Coronary artery (tissue), 2 donors: ENCODE results near the gene SKA2.

ENCODE experiments used
- DNase-seq: peaks from one replicate; pipeline ENCODE4 v3.0.0-alpha.2; 2017; ENCODE audit warnings: low spot score
- H3K27ac ChIP-seq, 2 donors: fragments of 200-600 bp; sonication (generic); one replicate each; pipeline ENCODE4 v1.5.1; 2016 to 2019
- H3K4me3 ChIP-seq: fragments of 200-600 bp; sonication (generic); 2 replicates; pipeline ENCODE4 v1.5.1; 2016; ENCODE audit warnings: mild to moderate bottlenecking, moderate library complexity
- TF ChIP-seq, protein P1 (sequence below): fragments of 200-600 bp; sonication (generic); IDR thresholded peaks from one replicate; pipeline ENCODE4 v1.5.1; 2019; ENCODE audit warnings: antibody characterized with exemption

SKA2 gene, protein sequence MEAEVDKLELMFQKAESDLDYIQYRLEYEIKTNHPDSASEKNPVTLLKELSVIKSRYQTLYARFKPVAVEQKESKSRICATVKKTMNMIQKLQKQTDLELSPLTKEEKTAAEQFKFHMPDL

DNA sequence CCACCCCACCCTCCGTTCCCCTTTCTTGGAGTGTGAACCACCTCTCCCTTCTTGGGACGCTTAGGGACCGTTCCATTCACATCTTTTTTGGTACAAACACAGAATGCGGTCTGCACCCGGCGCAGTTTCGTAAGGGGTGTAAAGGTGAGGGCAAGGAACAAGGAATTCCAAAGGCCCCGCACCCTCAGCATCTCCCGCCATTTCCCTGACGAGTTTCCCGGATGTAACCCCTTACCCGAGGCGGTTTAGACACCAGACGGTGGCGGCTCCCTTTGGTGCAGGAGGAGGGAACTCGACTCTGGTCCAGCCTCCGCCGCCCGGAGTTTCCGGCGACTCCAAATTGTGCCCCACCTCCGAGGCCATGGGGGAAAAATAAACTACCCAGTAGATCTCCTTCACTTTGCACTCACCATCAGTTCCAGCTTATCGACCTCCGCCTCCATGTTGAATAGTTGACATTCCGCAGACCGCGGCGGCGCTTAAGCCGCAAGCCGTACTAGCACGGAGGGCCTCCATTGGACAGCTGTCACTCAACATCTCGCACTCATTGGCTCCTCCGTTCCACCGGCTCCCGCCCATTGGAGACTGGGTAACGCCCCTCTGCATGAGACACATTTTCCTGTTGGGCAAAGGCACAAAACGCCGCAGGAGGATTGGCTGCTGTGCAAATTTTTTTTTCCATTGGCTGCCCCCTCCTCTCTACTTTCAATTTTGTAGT lies at the start of gene SKA2:
Gene SKA2, minus strand, starts transcription at position 466 of the 718 bp plus-strand sequence. Its CDS starts 23 bp downstream, at position 443.
- TF ChIP-seq, protein P1, sequence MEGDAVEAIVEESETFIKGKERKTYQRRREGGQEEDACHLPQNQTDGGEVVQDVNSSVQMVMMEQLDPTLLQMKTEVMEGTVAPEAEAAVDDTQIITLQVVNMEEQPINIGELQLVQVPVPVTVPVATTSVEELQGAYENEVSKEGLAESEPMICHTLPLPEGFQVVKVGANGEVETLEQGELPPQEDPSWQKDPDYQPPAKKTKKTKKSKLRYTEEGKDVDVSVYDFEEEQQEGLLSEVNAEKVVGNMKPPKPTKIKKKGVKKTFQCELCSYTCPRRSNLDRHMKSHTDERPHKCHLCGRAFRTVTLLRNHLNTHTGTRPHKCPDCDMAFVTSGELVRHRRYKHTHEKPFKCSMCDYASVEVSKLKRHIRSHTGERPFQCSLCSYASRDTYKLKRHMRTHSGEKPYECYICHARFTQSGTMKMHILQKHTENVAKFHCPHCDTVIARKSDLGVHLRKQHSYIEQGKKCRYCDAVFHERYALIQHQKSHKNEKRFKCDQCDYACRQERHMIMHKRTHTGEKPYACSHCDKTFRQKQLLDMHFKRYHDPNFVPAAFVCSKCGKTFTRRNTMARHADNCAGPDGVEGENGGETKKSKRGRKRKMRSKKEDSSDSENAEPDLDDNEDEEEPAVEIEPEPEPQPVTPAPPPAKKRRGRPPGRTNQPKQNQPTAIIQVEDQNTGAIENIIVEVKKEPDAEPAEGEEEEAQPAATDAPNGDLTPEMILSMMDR, result no peak
- peak within 1 kb of the TSS; percentile 59 to 83 for H3K27ac ChIP-seq
- peak; percentile 99 for DNase-seq
- peak within 1 kb of the TSS; percentile 85 for H3K4me3 ChIP-seq

DNA sequence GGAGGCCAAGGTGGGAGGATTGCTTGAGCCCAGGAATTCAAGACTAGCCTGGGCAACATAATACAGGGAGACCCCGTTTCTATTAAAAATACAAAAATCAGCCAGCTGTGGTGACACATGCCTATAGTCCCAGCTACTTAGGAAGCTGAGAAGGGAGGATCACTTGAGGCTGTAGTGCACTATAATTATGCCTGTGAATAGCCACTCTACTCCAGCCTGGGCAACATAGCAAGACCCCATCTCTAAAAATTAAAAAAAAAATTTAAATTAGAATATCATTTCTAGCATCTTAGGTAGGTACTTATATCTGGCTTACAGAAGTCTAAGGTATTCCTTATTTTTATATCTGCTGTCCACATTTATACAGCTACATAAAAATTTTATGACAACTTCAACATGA lies 47.3 kb upstream of the SKA2 start:
- no peak for DNase-seq
- H3K4me3 ChIP-seq, result no peak overlapping the region
- TF ChIP-seq, protein P1, result no peak
- no peak overlapping the region for H3K27ac ChIP-seq

DNA sequence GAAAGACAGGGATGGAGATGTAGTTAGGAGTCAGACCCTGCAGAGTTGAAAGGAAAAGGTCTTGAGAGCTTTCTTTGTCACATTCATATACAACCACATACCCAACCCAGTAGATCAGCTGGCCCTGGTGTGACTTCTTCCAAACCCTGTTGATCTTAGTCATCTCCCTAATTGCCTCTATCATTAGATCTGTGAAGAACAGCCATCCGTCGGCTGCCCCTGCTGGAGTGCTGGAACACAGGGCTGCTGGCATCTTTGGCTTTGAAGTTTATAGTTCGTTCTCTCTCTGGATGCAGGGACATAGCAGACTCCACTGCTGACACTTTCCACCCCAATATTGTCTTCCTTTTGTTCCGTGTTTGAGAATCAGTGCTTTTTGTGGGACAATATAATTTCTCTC lies 44.4 kb upstream of the SKA2 start:
- DNase-seq, result no peak
- TF ChIP-seq, protein P1, result no peak

GRCh38 chr17:59193336-59193862 lies 38.4 kb upstream of the SKA2 start:
- no peak overlapping the region for H3K4me3 ChIP-seq
- no peak overlapping the region for H3K27ac ChIP-seq
- DNase-seq, result no peak
- TF ChIP-seq, protein P1, result no peak

More for the DNA sequence above, 44.4 kb upstream of the SKA2 start:
- H3K27ac ChIP-seq, result no peak overlapping the region
- no peak overlapping the region for H3K4me3 ChIP-seq

DNA sequence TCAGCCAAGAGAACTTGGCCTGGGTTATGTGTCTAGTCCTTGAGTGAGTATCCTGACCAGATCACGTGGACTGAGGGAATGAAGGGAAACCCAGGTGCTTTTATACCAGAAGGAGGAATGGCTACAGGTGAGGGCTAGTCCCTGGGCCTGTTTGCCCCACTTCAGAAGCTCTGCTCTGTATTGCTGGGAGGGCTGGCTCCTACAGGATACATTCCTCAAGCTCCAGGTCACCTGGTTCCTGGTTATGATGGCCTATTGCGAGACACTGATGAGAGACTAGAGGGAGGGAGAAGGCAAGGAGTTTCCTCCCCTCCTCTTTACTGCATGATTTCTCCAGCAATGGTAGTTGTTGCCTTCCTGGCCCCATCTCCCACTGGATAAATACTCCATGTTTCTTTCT lies 35.8 kb upstream of the SKA2 start:
- Histone ChIP-seq H3K4me3 (no peak overlapping the region), H3K27ac (no peak overlapping the region)
- TF ChIP-seq, protein P1, result no peak
- no peak for DNase-seq

DNA sequence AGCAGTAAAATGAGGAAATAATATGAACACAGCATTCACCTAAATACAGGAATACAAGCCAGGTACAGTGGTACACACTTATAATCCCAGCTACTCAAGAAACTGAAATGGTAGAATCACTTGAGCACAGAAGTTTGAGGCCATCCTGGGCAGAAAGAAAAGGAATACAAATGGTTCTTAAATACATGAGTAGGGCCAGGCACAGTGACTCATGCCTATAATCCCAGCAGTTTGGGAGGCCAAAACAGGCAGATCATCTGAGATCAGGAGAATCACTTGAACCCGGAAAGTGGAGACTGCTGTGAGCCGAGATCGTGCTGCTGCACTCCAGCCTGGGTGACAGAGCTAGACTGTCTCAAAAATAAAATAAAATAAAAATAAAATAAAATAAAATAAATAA lies 31.9 kb upstream of the SKA2 start:
- H3K27ac ChIP-seq, result no peak overlapping the region
- TF ChIP-seq, protein P1, result no peak
- no peak overlapping the region for H3K4me3 ChIP-seq
- DNase-seq, result no peak

DNA sequence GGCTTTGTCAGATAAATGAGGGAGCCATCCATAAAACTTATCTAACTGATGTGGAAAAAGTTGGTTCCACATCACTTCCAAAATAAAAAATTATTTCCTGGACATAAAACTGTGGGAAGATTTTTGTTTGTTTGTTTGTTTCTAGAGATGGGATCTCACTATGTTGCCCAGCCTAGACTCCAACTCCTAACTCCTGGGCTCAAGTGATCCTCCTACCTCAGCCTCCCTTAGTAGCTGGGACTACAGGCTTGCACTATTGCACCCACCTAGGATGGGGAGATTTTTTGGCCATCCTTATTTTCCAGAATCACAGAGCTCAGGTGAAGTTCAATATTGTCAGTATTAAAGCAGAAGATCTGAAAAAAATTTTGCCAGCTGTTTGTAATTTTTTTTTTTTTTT lies 31.0 kb upstream of the SKA2 start:
- Histone ChIP-seq H3K4me3 (no peak overlapping the region), H3K27ac (no peak overlapping the region)
- TF ChIP-seq, protein P1, result no peak
- DNase-seq, result no peak
